WTC11 (cell line): ENCODE data around the gene NIT2. TPM values are rescaled to one million over a fixed set of nuclear protein-coding genes. Genes with fewer than 3 reads are reported as not detected.

Experiments used
- ATAC-seq: fragments of 200-7000 bp; cut with Tn5 transposase; 2 replicates; pipeline ENCODE4 v1.10.0; 2021; ENCODE audit warnings: mild to moderate bottlenecking, moderate library complexity
- CTCF ChIA-PET: fragments of 300-600 bp; sonication (Branson Sonifier 250); formaldehyde crosslinking; loops from one replicate; lab custom pipeline; 2021; ENCODE audit warnings: antibody characterized with exemption; lab: Charles Lee
- POLR2A ChIA-PET: fragments of 350-600 bp; sonication (Branson Sonifier 250); formaldehyde crosslinking; loops from one replicate; lab custom pipeline; 2021; ENCODE audit warnings: antibody characterized with exemption; lab: Charles Lee
- DNase-seq: peaks from one replicate; pipeline ENCODE4 v3.0.0; 2021; ENCODE audit warnings: low spot score
- H3K27ac Mint-ChIP-seq: 2 replicates; pipeline ENCODE4 v1.8.0; 2021; ENCODE audit warnings: mixed read lengths
- H3K27me3 Mint-ChIP-seq: 2 replicates; pipeline ENCODE4 v1.8.0; 2021; ENCODE audit warnings: low read depth, mild to moderate bottlenecking, moderate library complexity, mixed read lengths
- H3K36me3 Mint-ChIP-seq: 2 replicates; pipeline ENCODE4 v1.8.0; 2021; ENCODE audit warnings: mixed read lengths
- H3K4me1 Mint-ChIP-seq: 2 replicates; pipeline ENCODE4 v1.8.0; 2022; ENCODE audit warnings: mixed read lengths
- H3K4me3 Mint-ChIP-seq: 2 replicates; pipeline ENCODE4 v1.8.0; 2021; ENCODE audit warnings: mild to moderate bottlenecking, moderate library complexity, mixed read lengths
- H3K9me3 Mint-ChIP-seq: 2 replicates; pipeline ENCODE4 v1.8.0; 2021; ENCODE audit warnings: mixed read lengths
- ARID4B ChIP-seq: sonication (generic); formaldehyde crosslinking; IDR thresholded peaks from 2 replicates; pipeline ENCODE4 v1.8.0; 2023; ENCODE audit warnings: missing genetic modification reagents, mild to moderate bottlenecking, borderline replicate concordance
- ATF2 ChIP-seq: sonication (generic); formaldehyde crosslinking; IDR thresholded peaks from 2 replicates; pipeline ENCODE4 v1.8.1; 2022; ENCODE audit warnings: low read depth, missing genetic modification reagents, borderline replicate concordance
- CBFB ChIP-seq: sonication (generic); formaldehyde crosslinking; IDR thresholded peaks from 2 replicates; pipeline ENCODE4 v1.8.1; 2022; ENCODE audit warnings: mild to moderate bottlenecking, low read depth, missing genetic modification reagents
- CDX4 ChIP-seq: fragments of 250-450 bp; sonication (Bioruptor Pico); IDR thresholded peaks from 2 replicates; pipeline ENCODE4 v1.9.0; 2021; ENCODE audit warnings: moderate library complexity, mild to moderate bottlenecking, inconsistent platforms, borderline replicate concordance
- CREB1 ChIP-seq: sonication (generic); formaldehyde crosslinking; IDR thresholded peaks from 2 replicates; pipeline ENCODE4 v1.8.0; 2023; ENCODE audit warnings: mild to moderate bottlenecking, missing genetic modification reagents
- CREM ChIP-seq: sonication (generic); formaldehyde crosslinking; IDR thresholded peaks from 2 replicates; pipeline ENCODE4 v1.8.1; 2022; ENCODE audit warnings: mild to moderate bottlenecking, missing genetic modification reagents, moderate library complexity
- EMX1 ChIP-seq: fragments of 250-450 bp; sonication (Bioruptor Pico); IDR thresholded peaks from 2 replicates; pipeline ENCODE4 v1.8.0; 2021; ENCODE audit warnings: mild to moderate bottlenecking
- GABPB1 ChIP-seq: sonication (generic); formaldehyde crosslinking; IDR thresholded peaks from 2 replicates; pipeline ENCODE4 v1.8.1; 2023; ENCODE audit warnings: mild to moderate bottlenecking, missing genetic modification reagents
- GRHL2 ChIP-seq: fragments of 250-450 bp; sonication (Bioruptor Pico); IDR thresholded peaks from 2 replicates; pipeline ENCODE4 v1.8.0; 2022; ENCODE audit warnings: mild to moderate bottlenecking, moderate library complexity; ENCODE audit not compliant: insufficient replicate concordance, severe bottlenecking
- GTF2I ChIP-seq: fragments of 250-450 bp; sonication (Bioruptor Pico); conservative IDR thresholded peaks from 2 replicates; pipeline ENCODE4 v1.4.0; 2021; ENCODE audit warnings: mild to moderate bottlenecking
- HMGA2 ChIP-seq: fragments of 250-450 bp; sonication (Bioruptor Pico); IDR thresholded peaks from 2 replicates; pipeline ENCODE4 v1.4.0; 2021; ENCODE audit warnings: mild to moderate bottlenecking, moderate library complexity
- HMGXB4 ChIP-seq: sonication (generic); formaldehyde crosslinking; IDR thresholded peaks from 2 replicates; pipeline ENCODE4 v1.8.1; 2023; ENCODE audit warnings: mild to moderate bottlenecking, moderate library complexity, missing genetic modification reagents
- JAZF1 ChIP-seq: fragments of 250-450 bp; sonication (Bioruptor Pico); IDR thresholded peaks from 2 replicates; pipeline ENCODE4 v1.9.0; 2021; ENCODE audit warnings: moderate library complexity, mild to moderate bottlenecking, inconsistent platforms
- JUN ChIP-seq: sonication (generic); formaldehyde crosslinking; IDR thresholded peaks from 2 replicates; pipeline ENCODE4 v1.8.0; 2023; ENCODE audit warnings: mild to moderate bottlenecking, missing genetic modification reagents
- MAX ChIP-seq: sonication (generic); formaldehyde crosslinking; IDR thresholded peaks from 2 replicates; pipeline ENCODE4 v1.8.0; 2022; ENCODE audit warnings: mild to moderate bottlenecking, missing genetic modification reagents
- NFE2L1 ChIP-seq: sonication (generic); formaldehyde crosslinking; IDR thresholded peaks from 2 replicates; pipeline ENCODE4 v1.8.1; 2023; ENCODE audit warnings: missing genetic modification reagents
- NR2C2 ChIP-seq: sonication (generic); formaldehyde crosslinking; IDR thresholded peaks from 2 replicates; pipeline ENCODE4 v1.8.0; 2022; ENCODE audit warnings: mild to moderate bottlenecking, missing genetic modification reagents
- NR3C1 ChIP-seq: sonication (generic); formaldehyde crosslinking; conservative IDR thresholded peaks from 2 replicates; pipeline ENCODE4 v1.8.1; 2023; ENCODE audit warnings: low read depth, mild to moderate bottlenecking, missing genetic modification reagents
- PREB ChIP-seq: sonication (generic); formaldehyde crosslinking; IDR thresholded peaks from 2 replicates; pipeline ENCODE4 v1.8.1; 2022; ENCODE audit warnings: mild to moderate bottlenecking, missing genetic modification reagents, moderate library complexity, borderline replicate concordance
- PRRX2 ChIP-seq: fragments of 250-450 bp; sonication (Bioruptor Pico); IDR thresholded peaks from 2 replicates; pipeline ENCODE4 v1.8.0; 2021; ENCODE audit warnings: mild to moderate bottlenecking
- TCF7 ChIP-seq: sonication (generic); formaldehyde crosslinking; IDR thresholded peaks from 2 replicates; pipeline ENCODE4 v1.8.0; 2022; ENCODE audit warnings: mild to moderate bottlenecking, low read depth, missing genetic modification reagents, moderate library complexity
- TEAD4 ChIP-seq: sonication (generic); formaldehyde crosslinking; IDR thresholded peaks from 2 replicates; pipeline ENCODE4 v1.8.0; 2022; ENCODE audit warnings: mild to moderate bottlenecking, missing genetic modification reagents
- TP53 ChIP-seq: sonication (generic); formaldehyde crosslinking; IDR thresholded peaks from 2 replicates; pipeline ENCODE4 v1.8.1; 2023; ENCODE audit warnings: mild to moderate bottlenecking, missing genetic modification reagents
- USF2 ChIP-seq: sonication (generic); formaldehyde crosslinking; IDR thresholded peaks from 2 replicates; pipeline ENCODE4 v1.8.1; 2023; ENCODE audit warnings: mild to moderate bottlenecking, missing genetic modification reagents, moderate library complexity
- ZNF232 ChIP-seq: sonication (generic); formaldehyde crosslinking; IDR thresholded peaks from 2 replicates; pipeline ENCODE4 v1.8.0; 2022; ENCODE audit warnings: mild to moderate bottlenecking, missing genetic modification reagents
- ZNF263 ChIP-seq: sonication (generic); formaldehyde crosslinking; IDR thresholded peaks from 2 replicates; pipeline ENCODE4 v1.8.1; 2022; ENCODE audit warnings: low read depth, mild to moderate bottlenecking, moderate library complexity, missing genetic modification reagents
- total RNA-seq: library from RNA; stranded (reverse); gene quantifications from 3 replicates; pipeline ENCODE4 v1.2.3, GENCODE V29; 2021

The NIT2 gene
- total RNA-seq, 1 experiment from 2014 or later = 27.3 TPM

- POLR2A ChIA-PET = no interaction called here
- H3K9me3 Mint-ChIP-seq = peaks cover 9% of the 10 kb centered on the region
- no peak for TF ChIP-seq JUN (CRISPR knock-in tag)
- TF ChIP-seq TP53 = no peak
- no peak for TF ChIP-seq TEAD4
- TF ChIP-seq ZNF263 (CRISPR knock-in tag) = no peak
- TF ChIP-seq USF2 (CRISPR knock-in tag) = no peak
- no peak for TF ChIP-seq GRHL2
- TF ChIP-seq ARID4B (CRISPR knock-in tag) = no peak
- no peak for TF ChIP-seq MAX (CRISPR knock-in tag)
- no peak for TF ChIP-seq NFE2L1
- TF ChIP-seq CBFB (CRISPR knock-in tag) = no peak
- TF ChIP-seq PRRX2 = no peak
- no peak for TF ChIP-seq CDX4 (CRISPR knock-in tag)
- TF ChIP-seq JAZF1 = no peak
- no peak for TF ChIP-seq HMGA2 (CRISPR knock-in tag)
- no peak for TF ChIP-seq CREB1 (CRISPR knock-in tag)
- no peak for TF ChIP-seq CREM (CRISPR knock-in tag)
- no peak for TF ChIP-seq HMGXB4 (CRISPR knock-in tag)
- TF ChIP-seq NR3C1 = no peak
- TF ChIP-seq TCF7 (CRISPR knock-in tag) = no peak
- no peak for DNase-seq
- H3K4me3 Mint-ChIP-seq = no peak overlapping the region
- no peak for ATAC-seq
- CTCF ChIA-PET = interaction anchor here (1.6 kb wide), 1 partner anchor 529 kb away, joined by 3 read pairs; no protein-coding TSS in a partner anchor
- H3K4me1 Mint-ChIP-seq = no peaks in the 10 kb centered on the region
- H3K27me3 Mint-ChIP-seq = no peaks in the 10 kb centered on the region
- no peak overlapping the region for H3K27ac Mint-ChIP-seq
- H3K36me3 Mint-ChIP-seq = peaks cover 45% of the 10 kb centered on the region
Measured at GRCh38 chr3:100360757-100361496, 26.4 kb downstream of the NIT2 start.

- no peaks in the 10 kb centered on the region for H3K4me1 Mint-ChIP-seq
- ATAC-seq (no peak), DNase-seq (no peak)
- H3K27ac Mint-ChIP-seq = no peak overlapping the region
- H3K9me3 Mint-ChIP-seq = peaks cover 9% of the 10 kb centered on the region
- H3K36me3 Mint-ChIP-seq = peaks cover 48% of the 10 kb centered on the region
- H3K4me3 Mint-ChIP-seq = no peak overlapping the region
- no peaks in the 10 kb centered on the region for H3K27me3 Mint-ChIP-seq
- ChIA-PET CTCF (no interaction called here), POLR2A (no interaction called here)
- no peak for TF ChIP-seq PREB (CRISPR knock-in tag)
- no peak for TF ChIP-seq GTF2I (CRISPR knock-in tag)
- TF ChIP-seq ATF2 (CRISPR knock-in tag) = no peak
- no peak for TF ChIP-seq GABPB1 (CRISPR knock-in tag)
- no peak for TF ChIP-seq MAX (CRISPR knock-in tag)
- TF ChIP-seq ZNF232 (CRISPR knock-in tag) = no peak
- no peak for TF ChIP-seq NR2C2 (CRISPR knock-in tag)
- no peak for TF ChIP-seq CREB1 (CRISPR knock-in tag)
- no peak for TF ChIP-seq EMX1
- no peak for TF ChIP-seq PRRX2
- no peak for TF ChIP-seq TEAD4
Measured at GRCh38 chr3:100361897-100362296, 27.3 kb downstream of the NIT2 start.
